ENCODE data around the gene INHBA.

INHBA gene

DNA sequence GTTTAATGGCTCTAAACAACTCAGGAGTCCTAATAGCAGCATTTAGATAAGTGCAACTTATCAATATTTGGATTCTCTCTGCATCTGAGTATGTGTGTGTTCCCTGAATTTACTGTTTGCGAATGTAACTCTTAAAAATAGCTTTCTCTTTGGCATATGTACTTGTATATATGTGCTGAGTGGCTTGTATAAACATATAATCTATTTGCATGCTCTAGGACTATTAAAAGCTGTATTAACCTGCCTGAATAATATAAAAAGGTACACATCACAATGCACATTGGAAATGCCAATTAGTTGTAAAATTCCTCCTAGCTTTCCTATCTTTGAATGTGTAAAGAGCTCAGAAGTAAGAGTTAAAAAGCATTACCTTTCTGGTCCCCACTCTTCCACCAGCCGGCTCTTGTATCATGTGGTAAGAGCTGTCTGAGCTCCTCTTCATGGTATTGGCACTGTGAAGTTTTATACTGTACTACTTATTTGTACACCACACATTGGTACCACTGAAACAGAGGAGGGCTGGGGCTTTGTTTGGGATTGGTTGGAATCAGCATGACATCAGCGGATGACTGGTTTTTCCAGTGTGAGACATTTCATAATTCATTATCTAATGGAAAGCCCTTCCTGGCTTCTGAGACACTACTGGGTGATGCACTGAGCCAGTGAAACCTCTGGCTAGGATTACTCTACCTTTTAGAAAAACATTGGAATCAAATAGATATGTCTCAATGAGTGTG, at the start of gene INHBA:
Gene INHBA, minus strand, starts transcription at position 456 of the 737 bp plus-strand sequence. CDS start 2,716 bp downstream, outside the sequence.
- DNase-seq (ENCODE audit: low spot score) = no peak

DNA sequence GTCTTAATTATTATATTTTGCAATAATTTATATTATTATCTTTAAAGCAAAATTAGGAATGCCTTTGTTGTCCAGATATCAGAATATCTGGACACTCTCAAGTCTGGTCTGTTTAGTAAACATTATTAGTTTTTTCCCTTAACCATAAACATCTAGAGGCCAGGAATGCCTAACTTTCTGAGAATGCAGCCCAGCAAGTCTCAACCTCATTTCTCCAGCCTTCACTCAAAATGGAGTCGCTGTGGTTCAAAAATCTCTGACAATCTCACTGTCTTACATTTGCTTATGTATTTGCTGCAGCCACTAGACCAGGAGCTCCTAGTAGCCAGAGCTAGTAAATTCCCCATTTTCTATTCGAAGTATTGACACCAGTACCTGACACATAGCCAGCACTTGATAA, 49.7 kb upstream of the INHBA start:
- no peak for DNase-seq (ENCODE audit: low spot score)

DNA sequence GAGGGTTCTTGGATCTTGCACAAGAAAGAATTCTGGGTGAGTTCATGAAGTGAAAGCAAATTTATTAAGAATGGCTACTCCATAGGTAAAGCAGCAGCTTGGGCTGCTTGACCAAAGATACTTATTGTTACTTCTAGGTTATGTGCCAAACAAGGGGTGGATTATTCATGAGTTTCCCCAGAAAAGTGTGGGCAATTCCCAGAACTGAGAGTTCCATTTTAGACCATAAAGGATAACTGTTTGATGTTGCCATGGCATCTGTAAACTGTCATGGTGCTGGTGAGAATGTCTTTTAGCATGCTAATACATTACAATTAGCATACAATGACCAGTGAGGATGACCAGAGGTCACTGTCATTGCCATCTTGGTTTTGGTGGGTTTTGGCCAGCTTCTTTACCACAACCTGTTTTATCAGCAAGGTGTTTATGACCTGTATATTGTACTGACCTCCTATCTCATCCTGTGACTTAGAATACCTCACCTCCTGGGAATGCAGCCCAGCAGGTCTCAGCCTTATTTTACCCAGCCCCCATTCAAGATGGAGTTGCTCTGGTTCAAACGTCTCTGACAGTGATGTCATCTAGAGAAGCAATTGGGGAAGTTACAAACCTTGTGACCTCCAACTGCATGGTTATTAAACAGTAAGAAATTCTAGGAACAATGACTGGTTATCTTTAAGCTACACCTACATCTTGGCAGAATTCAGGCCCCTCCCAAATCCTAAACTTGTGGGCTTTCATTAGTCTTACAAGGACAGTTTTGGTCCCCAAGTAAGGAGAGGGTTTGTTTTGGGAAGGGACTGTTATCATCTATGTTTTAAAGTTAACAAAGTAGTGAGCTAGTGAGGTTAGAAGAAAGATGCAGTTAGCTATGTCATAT, 48.0 kb upstream of the INHBA start:
- no peak for DNase-seq (ENCODE audit: low spot score)

DNA sequence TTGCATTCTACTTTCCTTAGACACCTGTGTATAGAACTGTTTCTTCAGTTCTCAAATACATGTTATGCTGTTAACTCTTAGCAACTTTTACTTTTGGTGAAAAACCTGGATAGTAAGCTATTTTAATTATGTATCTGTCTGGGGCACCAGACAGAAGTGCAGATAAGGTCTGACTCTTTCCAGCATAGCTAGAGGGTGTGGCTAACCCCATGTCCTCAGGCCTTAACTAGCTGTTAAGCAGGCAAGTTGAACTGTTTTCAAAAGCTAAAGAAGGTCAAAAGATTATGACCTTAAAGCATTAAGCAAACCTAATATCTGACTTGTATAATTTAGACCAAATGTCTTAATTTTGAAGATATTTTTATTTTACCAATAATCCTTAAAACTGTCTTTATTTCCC, 45.1 kb upstream of the INHBA start:
- no peak for DNase-seq (ENCODE audit: low spot score)

DNA sequence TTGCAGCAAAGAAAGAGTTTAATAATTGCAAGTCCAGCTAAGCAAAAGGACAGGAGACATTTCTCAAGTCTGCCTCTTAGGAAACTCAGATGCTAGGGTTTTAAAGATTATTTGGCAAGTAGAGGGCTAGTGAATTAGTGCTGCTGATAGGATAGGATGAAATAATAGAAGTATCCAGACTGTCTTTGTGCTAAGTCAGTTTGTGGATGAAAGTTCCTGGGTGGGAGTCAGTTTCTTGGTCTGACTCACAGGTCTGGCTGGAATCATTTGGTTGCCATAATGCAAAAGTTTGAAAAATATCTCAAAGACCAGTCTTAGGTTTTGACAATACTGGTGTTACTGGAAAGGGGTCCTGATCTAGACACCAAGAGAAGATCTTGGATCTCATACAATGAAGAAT, 42.6 kb upstream of the INHBA start:
- DNase-seq (ENCODE audit: low spot score) = no peak

DNA sequence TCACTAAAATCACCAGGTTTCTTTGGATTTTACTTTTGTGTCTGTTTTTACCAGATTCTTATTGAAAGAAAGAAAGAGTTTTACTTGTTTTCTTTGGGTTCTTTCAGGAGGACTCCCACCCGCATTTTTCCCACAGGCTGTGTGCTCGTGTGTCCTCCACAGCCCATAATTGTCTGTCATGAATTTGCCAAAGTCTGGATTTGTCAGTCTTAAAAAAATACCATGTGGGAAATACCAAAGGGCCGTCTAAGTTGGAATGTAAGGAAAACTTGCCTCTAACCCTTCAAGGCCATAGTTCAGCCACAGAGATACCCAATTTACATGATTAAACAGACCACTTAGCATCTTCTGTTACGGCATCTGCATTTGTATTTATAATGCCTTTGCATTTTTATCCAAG, 41.3 kb upstream of the INHBA start:
- DNase-seq (ENCODE audit: low spot score) = no peak

DNA sequence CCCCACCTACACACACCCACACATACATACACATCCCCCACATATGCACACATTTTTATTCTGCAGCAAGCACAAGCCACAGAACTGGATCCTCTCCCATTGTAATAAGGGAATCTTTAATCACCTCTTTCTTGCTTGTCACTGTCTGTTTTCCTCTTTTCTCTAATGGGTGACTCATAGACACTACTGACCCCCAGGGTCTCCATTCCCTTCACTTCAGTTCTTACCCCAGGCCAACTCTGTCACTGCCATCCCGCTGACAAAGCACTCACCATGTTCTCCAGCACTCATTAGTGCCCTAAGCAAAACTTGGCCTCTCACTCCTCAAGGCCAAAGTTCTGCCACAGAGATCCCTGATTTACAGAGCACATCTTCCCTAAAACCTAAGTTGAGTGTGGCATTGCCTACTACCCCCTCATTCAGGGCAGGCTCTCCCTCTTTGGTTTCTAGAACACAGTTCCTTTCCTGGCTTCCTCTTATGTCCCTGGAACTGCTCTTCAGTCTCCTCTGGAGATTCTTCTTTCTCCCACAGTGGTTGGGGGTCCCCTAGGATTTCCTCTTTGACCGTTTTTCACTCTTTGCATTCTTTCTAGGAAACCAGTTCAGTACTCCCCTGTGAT, 39.6 kb upstream of the INHBA start:
- DNase-seq (ENCODE audit: low spot score) = no peak

DNA sequence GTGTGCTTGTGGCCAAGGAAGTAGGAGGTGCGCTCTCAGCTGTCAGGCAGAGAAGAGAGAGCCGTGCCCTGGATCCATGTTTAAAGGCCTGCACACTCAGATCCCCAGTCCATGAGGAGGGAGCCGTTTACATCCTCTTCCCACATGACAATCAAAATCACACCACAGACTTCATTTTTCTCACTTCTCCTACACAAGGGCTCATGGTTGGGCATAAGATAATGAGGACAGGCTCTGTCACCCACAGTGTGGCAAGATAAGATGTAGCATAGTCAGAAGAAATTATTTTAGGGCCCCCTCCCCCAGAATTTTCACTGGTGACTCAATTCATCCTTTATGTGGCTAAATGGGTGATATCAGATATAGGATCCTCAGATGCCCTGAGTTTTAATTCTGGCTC, 35.9 kb upstream of the INHBA start:
- no peak for DNase-seq (ENCODE audit: low spot score)

DNA sequence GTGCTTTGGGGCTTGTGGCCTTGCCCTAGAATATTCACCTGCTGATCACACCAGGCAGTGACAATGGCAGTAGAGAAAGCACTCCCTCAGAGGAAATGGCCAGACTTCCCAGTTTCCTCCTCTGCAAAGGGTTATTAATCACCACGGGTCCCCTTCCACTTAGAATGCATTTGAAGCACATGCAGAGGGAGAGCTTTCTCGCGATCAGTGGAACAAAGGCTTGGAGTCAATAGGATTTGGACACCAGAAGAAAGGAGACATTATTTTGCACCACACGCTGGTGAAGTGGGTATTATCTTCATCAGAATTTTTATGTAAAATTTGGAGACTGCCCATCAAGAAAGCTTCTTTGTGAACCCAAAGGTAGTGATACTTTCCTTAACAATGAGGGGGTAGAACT, 35.4 kb upstream of the INHBA start:
- no peak for DNase-seq (ENCODE audit: low spot score)

DNA sequence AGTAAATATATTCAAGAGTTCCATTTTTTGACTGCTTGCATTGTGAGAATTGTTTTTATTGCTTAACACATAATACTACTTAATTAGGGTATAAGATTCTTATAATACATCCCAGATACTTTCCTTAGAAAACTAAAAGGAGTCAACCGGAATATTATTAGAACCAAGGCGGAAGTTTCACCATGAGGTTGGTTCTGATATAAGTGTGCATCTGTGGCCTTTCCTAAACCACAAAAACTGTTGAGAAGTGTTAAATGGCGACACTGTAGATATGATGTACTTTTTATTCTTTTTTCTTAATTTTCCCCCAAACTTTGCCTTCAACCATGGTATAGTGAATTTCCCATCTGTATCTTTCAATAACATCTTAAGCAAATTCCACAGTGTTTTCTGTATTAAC, 32.3 kb upstream of the INHBA start:
- no peak for DNase-seq (ENCODE audit: low spot score)

DNA sequence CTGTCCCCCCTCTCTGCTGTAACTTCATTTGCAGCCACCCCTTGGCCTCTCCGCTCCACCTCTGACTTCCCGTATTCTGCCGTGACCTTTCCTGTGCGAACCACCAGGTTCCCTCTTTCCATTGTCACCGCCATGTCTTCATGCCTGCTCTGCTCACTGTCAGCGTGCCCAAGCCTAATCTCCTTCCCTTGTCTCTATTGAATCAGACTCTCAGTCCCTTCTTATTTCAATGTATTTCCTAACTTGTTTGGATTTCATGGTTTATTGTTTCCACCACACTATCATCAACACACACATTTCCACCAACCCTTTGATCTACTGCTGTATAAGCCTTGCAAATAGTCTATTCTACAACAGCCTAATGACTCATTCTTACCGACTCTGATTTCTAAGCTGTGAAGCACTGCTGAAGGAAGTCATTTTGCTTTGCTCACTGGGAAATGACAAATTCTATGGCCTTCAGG, 30.0 kb upstream of the INHBA start:
- DNase-seq (ENCODE audit: low spot score) = no peak

DNA sequence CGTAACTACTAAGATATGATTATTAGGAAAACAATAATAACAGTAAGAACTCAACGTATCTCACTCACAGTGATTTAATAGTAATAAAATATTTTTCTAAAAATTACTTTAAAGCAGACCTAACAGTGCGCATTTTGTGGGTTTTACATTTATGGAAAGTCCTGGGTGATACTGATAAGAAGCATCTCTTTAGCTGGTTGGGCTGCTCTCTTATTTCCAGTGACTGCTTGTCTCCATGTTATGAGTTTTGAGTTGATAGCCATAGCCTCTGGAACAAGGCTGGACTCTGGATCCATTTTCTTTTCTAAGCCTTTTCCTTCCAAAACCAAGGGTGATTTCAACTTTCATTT, 29.5 kb upstream of the INHBA start:
- DNase-seq (ENCODE audit: low spot score) = no peak

DNA sequence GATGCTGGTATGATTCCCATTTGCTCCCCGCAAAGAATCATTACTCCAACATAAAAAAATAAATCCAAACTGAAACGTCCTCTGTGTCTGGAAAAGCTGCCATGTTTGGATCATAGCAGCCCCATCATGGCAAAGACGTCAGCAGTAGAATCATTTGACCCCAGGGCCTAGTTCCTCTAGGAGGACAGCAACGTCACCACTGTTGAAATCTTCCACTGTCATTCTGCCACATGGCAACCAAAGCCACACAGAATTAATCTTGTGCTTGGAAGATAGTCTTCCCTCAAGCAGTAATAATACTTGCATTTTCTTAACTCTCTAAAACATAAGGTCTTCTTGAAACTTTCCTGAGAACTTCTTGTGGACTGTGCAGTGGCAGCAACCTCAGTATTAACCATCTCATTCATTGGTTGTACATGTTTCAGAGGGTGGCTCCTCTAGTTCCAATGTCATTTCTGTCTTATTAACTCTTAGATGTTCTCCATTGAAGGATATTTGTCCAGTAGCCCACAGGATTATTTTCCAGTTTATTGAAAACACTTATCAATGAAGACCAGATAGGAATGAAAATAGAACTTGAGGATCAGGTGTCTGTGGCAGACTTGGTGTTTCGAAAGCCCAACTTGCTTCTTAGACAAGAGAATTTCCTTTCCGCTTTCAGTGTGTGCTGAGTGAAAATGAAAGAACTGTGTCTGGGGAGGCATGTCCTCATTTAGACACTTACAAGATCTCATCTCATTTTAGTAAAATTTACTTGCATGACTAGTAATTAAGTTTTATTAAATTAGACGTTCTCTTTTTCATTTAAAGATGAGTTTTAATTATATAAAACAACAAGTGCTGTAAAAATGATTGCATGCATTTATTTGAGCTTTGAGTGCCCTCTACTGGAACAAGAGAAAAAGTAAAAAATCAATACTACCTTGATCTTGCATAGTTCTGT, 28.9 kb upstream of the INHBA start:
- DNase-seq (ENCODE audit: low spot score) = peak; percentile 9

DNA sequence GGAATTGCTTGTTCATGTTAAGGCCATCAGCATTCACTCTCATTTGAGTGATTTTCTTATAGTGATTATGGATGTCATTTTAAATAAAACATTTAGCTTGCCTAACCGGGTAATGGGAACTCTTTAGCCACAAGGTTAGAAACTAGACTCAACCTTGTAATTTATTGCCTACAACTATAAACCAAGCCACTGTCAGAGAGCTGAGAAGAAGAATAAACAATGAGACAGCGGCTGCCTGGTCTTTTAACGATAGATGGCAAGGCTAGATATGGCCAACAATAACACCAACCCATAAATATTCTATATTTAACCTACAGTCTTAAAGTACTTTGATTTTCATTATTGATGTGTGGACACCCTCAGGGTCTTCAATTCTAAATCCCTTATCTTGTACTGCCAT, 27.8 kb upstream of the INHBA start:
- DNase-seq (ENCODE audit: low spot score) = no peak

DNA sequence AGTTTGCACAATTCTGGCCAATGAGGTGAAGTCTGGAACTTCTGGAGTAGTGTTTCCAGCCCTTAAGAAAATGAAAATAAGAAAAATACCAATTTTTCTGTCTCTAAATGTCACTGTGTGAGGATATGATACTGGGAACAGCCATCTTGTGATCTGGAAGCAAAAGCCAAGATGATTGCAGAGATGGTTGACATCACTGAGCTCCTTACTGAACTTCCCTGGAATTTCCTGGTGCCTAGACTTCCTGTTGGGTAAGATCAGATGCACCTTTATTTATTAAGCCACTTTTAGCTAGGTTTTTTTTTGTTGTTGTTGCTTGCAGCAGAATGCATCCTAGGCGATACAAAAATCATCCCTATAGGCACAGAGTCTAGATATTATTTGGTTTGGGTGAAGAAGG, 27.3 kb upstream of the INHBA start:
- no peak for DNase-seq (ENCODE audit: low spot score)

DNA sequence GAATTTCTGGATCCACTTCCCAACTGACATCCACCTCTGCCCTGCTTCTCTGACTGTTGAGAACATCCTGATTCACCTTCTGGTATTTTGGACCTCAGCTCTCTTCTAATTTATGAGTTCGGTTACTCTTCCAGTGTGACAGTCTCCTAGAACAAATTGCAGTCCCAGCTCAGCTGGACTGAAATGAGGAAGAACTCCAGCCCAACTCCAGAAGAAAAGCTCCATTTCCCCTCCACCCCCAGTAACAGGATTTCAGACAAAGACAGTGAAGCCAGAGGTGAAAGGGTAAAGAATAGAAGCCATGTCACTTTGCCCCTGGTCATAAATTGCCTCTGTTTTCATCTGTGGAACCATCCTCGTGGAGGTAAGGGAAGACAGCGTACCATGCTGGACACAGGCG, 26.2 kb upstream of the INHBA start:
- DNase-seq (ENCODE audit: low spot score) = no peak

DNA sequence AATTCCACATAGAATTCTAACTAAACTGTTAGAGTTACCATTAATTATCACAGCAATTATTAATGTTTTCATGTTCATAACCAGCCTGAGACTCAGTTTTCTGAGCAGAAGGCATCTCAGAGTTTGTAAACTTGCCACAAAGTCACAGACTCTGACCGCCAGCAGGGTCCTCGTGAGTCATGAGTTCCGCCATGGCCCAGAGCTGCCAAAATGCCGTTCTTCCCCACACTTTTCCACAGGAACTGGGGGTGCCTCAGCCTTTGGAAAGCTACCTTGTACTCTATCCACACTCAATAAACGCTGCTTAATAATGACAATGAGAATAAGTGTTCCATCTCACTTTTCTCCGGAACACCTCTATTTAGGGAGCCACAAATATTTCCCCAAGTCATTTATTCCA, 22.1 kb upstream of the INHBA start:
- DNase-seq (ENCODE audit: low spot score) = no peak

DNA sequence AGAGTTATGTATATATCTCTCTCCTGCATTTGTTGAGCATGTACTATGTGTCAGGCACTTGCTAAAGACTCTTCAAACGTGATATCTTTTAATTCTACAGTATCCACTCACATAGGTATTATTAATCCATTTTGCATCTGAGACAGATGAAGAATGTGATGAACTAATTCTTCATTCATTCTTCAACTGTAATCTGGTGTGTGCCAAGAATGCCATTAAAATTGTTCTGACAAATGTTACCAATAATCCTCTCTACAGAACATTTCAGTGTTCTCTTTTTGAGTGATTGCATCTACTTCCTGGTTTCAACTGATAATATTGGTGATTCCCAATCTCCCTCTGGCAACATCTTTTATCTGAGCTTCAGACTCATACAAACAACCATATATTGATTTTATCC, 18.0 kb upstream of the INHBA start:
- no peak for DNase-seq (ENCODE audit: low spot score)

DNA sequence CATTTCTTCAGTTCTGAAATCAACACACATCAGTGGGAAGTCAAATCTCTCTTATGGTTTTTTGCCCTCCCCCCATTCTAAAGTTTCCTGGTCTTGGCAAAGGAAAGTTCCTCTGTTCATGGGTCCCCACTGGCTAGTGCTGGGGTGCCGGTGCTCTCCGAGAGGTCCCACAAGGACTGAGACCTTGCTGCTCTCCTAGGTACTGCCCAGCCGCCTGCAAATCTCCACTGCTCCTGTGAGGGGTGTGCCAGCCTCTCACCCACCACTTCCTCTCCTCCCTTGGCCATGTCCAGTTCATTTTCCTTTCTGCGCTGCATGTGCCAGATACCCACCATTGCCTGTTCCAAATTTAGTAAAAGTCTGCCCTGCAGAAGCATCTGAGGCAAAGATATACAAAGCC, 17.2 kb upstream of the INHBA start:
- DNase-seq (ENCODE audit: low spot score) = no peak

DNA sequence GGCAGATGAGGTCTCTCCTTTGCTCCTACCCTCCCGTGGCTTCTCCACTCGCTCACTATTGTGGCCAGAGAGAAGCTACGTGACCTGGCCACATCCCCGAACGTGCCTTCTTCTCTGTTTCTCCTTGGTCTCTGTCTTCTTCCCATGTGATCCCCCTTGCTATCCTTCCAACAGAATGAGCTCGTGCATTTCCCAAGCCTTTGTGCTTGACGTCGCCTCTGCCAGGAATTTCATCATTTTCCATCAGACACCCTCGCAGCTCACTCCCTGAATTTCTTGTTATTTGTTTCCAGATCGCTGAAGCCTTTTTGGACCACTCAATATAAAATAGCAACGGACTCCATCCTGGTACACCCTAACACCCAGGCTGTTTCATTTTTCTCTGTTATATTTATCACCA, 13.8 kb upstream of the INHBA start:
- no peak for DNase-seq (ENCODE audit: low spot score)

DNA sequence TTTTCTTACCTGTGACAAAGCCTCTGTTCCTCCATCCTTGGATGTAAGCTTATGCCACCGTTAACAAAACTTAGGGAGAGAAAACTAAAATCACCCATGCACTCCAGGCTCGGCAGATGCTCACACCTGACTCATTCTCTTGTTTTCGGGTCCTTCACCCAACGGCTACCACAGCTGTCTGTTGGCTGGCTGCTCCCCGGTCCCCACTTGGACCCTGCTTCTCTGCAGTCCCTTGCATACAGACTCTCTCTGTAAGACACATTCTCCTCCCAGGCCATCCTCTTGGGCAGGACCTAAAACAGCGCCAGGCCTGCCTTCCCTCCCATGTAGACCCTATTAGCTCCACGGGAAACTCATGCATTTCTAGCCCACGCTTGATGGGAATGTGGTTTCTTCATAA, 12.1 kb upstream of the INHBA start:
- DNase-seq (ENCODE audit: low spot score) = no peak
